HG03135 (cell line): ENCODE measurements around the gene ARRB2.

Experiments used
- ATAC-seq: cut with Tn5 transposase; IDR thresholded peaks from one replicate; pipeline ENCODE4 v1.9.1; 2021; ENCODE audit warnings: mild to moderate bottlenecking, moderate library complexity; ENCODE audit not compliant: unreplicated experiment

Gene ARRB2

GRCh38 chr17:4748686-4749085, 38.3 kb downstream of the ARRB2 start:
- no peak for ATAC-seq

- no peak for ATAC-seq
Observed at GRCh38 chr17:4750606-4751005, 40.2 kb downstream of the ARRB2 start.

GRCh38 chr17:4751932-4752331, 41.5 kb downstream of the ARRB2 start:
- no peak for ATAC-seq

GRCh38 chr17:4753392-4753791, 43.0 kb downstream of the ARRB2 start:
- no peak for ATAC-seq

GRCh38 chr17:4759776-4760236, 49.4 kb downstream of the ARRB2 start:
- no peak for ATAC-seq

- ATAC-seq = no peak
Observed at GRCh38 chr17:4764595-4764994, 54.2 kb downstream of the ARRB2 start.

- no peak for ATAC-seq
Observed at GRCh38 chr17:4766201-4766600, 55.8 kb downstream of the ARRB2 start.

GRCh38 chr17:4766723-4767122, 56.3 kb downstream of the ARRB2 start:
- no peak for ATAC-seq

- no peak for ATAC-seq
Observed at GRCh38 chr17:4768298-4768697, 57.9 kb downstream of the ARRB2 start.

- ATAC-seq = no peak
Observed at GRCh38 chr17:4769628-4770027, 59.2 kb downstream of the ARRB2 start.
